ENCODE data around the gene GINS3.
"Not testable (repeated sequence)": the region's sequence is repeated elsewhere in the genome, so short reads cannot be mapped to it uniquely, and the experiment has no call there.

Gene GINS3

GRCh38 chr16:58393138-58393504 lies 850 bp downstream of the GINS3 start:
- no peak for DNase-seq

- DNase-seq: not testable (repeated sequence)
Measured at GRCh38 chr16:58396897-58397296, 4.6 kb downstream of the GINS3 start.

GRCh38 chr16:58399718-58400633 lies 7.7 kb downstream of the GINS3 start:
- DNase-seq: no peak

GRCh38 chr16:58401305-58401704 lies 9.0 kb downstream of the GINS3 start:
- not testable (repeated sequence) for DNase-seq

- no peak for DNase-seq
Measured at GRCh38 chr16:58402796-58403195, 10.5 kb downstream of the GINS3 start.

- DNase-seq: peak; percentile 25
Measured at GRCh38 chr16:58409316-58409973, 17.2 kb downstream of the GINS3 start.

- DNase-seq: no peak
Measured at GRCh38 chr16:58411336-58411735, 19.1 kb downstream of the GINS3 start.

GRCh38 chr16:58411736-58412614 lies 19.7 kb downstream of the GINS3 start:
- no peak for DNase-seq

- DNase-seq: not testable (repeated sequence)
Measured at GRCh38 chr16:58412615-58412970, 20.3 kb downstream of the GINS3 start.

- no peak for DNase-seq
Measured at GRCh38 chr16:58413359-58413758, 21.1 kb downstream of the GINS3 start.

- DNase-seq: no peak
Measured at GRCh38 chr16:58415003-58415402, 22.7 kb downstream of the GINS3 start.

GRCh38 chr16:58415961-58416360 lies 23.7 kb downstream of the GINS3 start:
- not testable (repeated sequence) for DNase-seq

GRCh38 chr16:58417035-58417434 lies 24.8 kb downstream of the GINS3 start:
- no peak for DNase-seq

- no peak for DNase-seq
Measured at GRCh38 chr16:58417600-58417999, 25.3 kb downstream of the GINS3 start.

- no peak for DNase-seq
Measured at GRCh38 chr16:58418026-58418425, 25.8 kb downstream of the GINS3 start.

- peak; percentile 11 for DNase-seq
Measured at GRCh38 chr16:58418601-58419000, 26.3 kb downstream of the GINS3 start.

- no peak for DNase-seq
Measured at GRCh38 chr16:58419241-58419990, 27.1 kb downstream of the GINS3 start.

GRCh38 chr16:58421059-58421458 lies 28.8 kb downstream of the GINS3 start:
- no peak for DNase-seq

- no peak for DNase-seq
Measured at GRCh38 chr16:58421529-58421928, 29.3 kb downstream of the GINS3 start.

GRCh38 chr16:58422809-58423208 lies 30.5 kb downstream of the GINS3 start:
- no peak for DNase-seq

GRCh38 chr16:58425245-58425644 lies 33.0 kb downstream of the GINS3 start:
- no peak for DNase-seq

- no peak for DNase-seq
Measured at GRCh38 chr16:58425756-58426494, 33.7 kb downstream of the GINS3 start.

Measured in amniotic stem cell (primary cell).